ENCODE results near the gene AHRR. TPM values are rescaled to one million over a fixed set of nuclear protein-coding genes. Genes with fewer than 3 reads are reported as not detected.
"Not testable (repeated sequence)": the region's sequence is repeated elsewhere in the genome, so short reads cannot be mapped to it uniquely, and the experiment has no call there.

The AHRR gene
- total RNA-seq (2014; rRNA removed; shearing (Covaris generic)) (1.2 and 3.4 TPM in 2 replicates), total RNA-seq (2022) (1.4 and 2.2 TPM in 2 replicates), Bru-seq, nascent RNA (percentile 33 among the genes with signal in this experiment), BruChase-seq, experiment 1, labeled RNA remaining after a 6-hour chase (percentile 37 among the genes with signal in this experiment), BruChase-seq, experiment 2, labeled RNA remaining after a 2-hour chase (percentile 36 among the genes with signal in this experiment)
- long read RNA-seq, partial matches to known transcripts, result 1 of 4 reads
- long read RNA-seq, other reads (novel, unspliced or antisense), result 3 of 4 reads

- H3K4me1 ChIP-seq (ENCODE audit: insufficient read depth, low read length, poor library complexity, severe bottlenecking), result no peaks in the 10 kb centered on the region
- no peaks in the 10 kb centered on the region for H3K79me2 ChIP-seq (ENCODE audit: insufficient read depth, low read depth, low read length)
- H3K27ac ChIP-seq (ENCODE audit: low read depth, low read length, poor library complexity, severe bottlenecking), result no peak within 1 kb of the TSS
- no peaks in the 10 kb centered on the region for H4K20me1 ChIP-seq (ENCODE audit: insufficient read depth, low read length)
- H3K4me3 ChIP-seq (ENCODE audit: low read depth, low read length, poor library complexity, severe bottlenecking), result no peak within 1 kb of the TSS
- no peaks in the 10 kb centered on the region for H3K9me2 ChIP-seq (ENCODE audit: insufficient read depth, low read length)
- no peak within 1 kb of the TSS; the same call in 1 of the 2 replicates for H3K4me2 ChIP-seq (ENCODE audit: low read length)
- TF ChIP-seq CTCF (conservative IDR thresholded peaks at IDR 0.05; ENCODE audit: low read length) (no peak), EZH2phosphoT487 (IDR thresholded peaks at IDR 0.05; ENCODE audit: borderline replicate concordance, low read depth, low read length) (no peak)
- H2AFZ ChIP-seq (ENCODE audit: low read length), result no peak within 1 kb of the TSS
- H3K9me3 ChIP-seq (ENCODE audit: low read length), result no peaks in the 10 kb centered on the region
- ChIA-PET CTCF (ENCODE audit: unreplicated experiment) (no interaction called here), POLR2A (no interaction called here)
- no peaks in the 10 kb centered on the region for H3K36me3 ChIP-seq (ENCODE audit: insufficient read depth, low read length)
- intact Hi-C loops (cut with micrococcal nuclease; ENCODE audit: unreplicated experiment), result loop anchor here (2.0 kb wide), 1 partner anchor 104 kb away; no protein-coding TSS in a partner anchor
- BruUV-seq (replicated peaks), result no TSS peak
- DNase-seq (ENCODE audit: low spot score), result no peak
Observed at GRCh38 chr5:321230-321725, at the start of gene AHRR. Gene AHRR (plus strand): TSS chr5:321714. CDS start chr5:343903, 22,189 bp downstream.

GRCh38 chr5:271828-272167 lies 49.7 kb upstream of the AHRR start:
- H3K4me2 ChIP-seq (ENCODE audit: low read length), result peak overlapping the region; percentile 55; the same call in 1 of the 2 replicates

DNA sequence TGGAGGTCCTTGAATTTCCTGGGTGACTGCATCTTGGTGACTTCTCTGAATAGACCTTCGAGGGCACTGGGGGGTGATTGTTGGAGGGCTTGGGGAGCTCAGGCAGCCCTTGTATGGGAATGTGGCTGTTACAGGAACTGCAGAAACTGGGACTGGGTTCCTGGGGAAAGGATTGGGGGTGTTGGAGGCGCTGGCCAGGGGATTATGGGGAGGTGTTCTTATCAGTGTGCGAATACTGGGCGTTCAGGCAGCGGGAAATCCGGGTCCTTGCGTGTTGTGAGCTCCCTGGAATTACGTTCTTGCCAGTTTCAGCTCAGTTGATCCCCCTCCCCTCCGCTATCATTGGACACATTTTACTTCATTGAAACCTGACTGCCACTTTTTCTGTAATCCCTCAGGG lies 48.4 kb upstream of the AHRR start:
- H3K9me3 ChIP-seq (ENCODE audit: low read length); CTCF ChIA-PET (ENCODE audit: unreplicated experiment); intact Hi-C loops (cut with micrococcal nuclease; ENCODE audit: unreplicated experiment); POLR2A ChIA-PET; DNase-seq (ENCODE audit: low spot score); H2AFZ ChIP-seq (ENCODE audit: low read length); H4K20me1 ChIP-seq (ENCODE audit: insufficient read depth, low read length); H3K4me3 ChIP-seq (ENCODE audit: low read depth, low read length, poor library complexity, severe bottlenecking); BruUV-seq (replicated peaks); H3K27ac ChIP-seq (ENCODE audit: low read depth, low read length, poor library complexity, severe bottlenecking); H3K9me2 ChIP-seq (ENCODE audit: insufficient read depth, low read length): not testable (repeated sequence)
- Histone ChIP-seq H3K4me2 (ENCODE audit: low read length) (peak overlapping the region; percentile 55), H3K79me2 (ENCODE audit: insufficient read depth, low read depth, low read length) (peaks cover 40% of the 10 kb centered on the region), H3K36me3 (ENCODE audit: insufficient read depth, low read length) (peaks cover 34% of the 10 kb centered on the region), H3K4me1 (ENCODE audit: insufficient read depth, low read length, poor library complexity, severe bottlenecking) (peaks cover 19% of the 10 kb centered on the region)

More at GRCh38 chr5:271828-272167, 49.7 kb upstream of the AHRR start:
- H3K9me3 ChIP-seq (ENCODE audit: low read length); H3K9me2 ChIP-seq (ENCODE audit: insufficient read depth, low read length); BruUV-seq (replicated peaks); H4K20me1 ChIP-seq (ENCODE audit: insufficient read depth, low read length); H2AFZ ChIP-seq (ENCODE audit: low read length); DNase-seq (ENCODE audit: low spot score): not testable (repeated sequence)
- ChIA-PET CTCF (ENCODE audit: unreplicated experiment) (interaction anchor here (0.8 kb wide), 1 partner anchor 83 kb away, joined by 3 read pairs; no protein-coding TSS in a partner anchor), POLR2A (interaction anchor here (1.0 to 1.5 kb wide), 6 partner anchors 10 to 83 kb away, joined by 3 to 4 read pairs (median 3); no protein-coding TSS in a partner anchor)
- H3K79me2 ChIP-seq (ENCODE audit: insufficient read depth, low read depth, low read length), result peaks cover 39% of the 10 kb centered on the region
- peak overlapping the region; percentile 97 for H3K4me3 ChIP-seq (ENCODE audit: low read depth, low read length, poor library complexity, severe bottlenecking)
- H3K4me1 ChIP-seq (ENCODE audit: insufficient read depth, low read length, poor library complexity, severe bottlenecking), result peaks cover 19% of the 10 kb centered on the region
- intact Hi-C loops (cut with micrococcal nuclease; ENCODE audit: unreplicated experiment), result loop anchor here (1.0 kb wide), 1 partner anchor 83 kb away; no protein-coding TSS in a partner anchor
- peak overlapping the region; percentile 36 for H3K27ac ChIP-seq (ENCODE audit: low read depth, low read length, poor library complexity, severe bottlenecking)
- peaks cover 32% of the 10 kb centered on the region for H3K36me3 ChIP-seq (ENCODE audit: insufficient read depth, low read length)

GRCh38 chr5:273491-273890 lies 48.0 kb upstream of the AHRR start:
- H3K9me3 ChIP-seq (ENCODE audit: low read length); H3K9me2 ChIP-seq (ENCODE audit: insufficient read depth, low read length); CTCF ChIA-PET (ENCODE audit: unreplicated experiment); H4K20me1 ChIP-seq (ENCODE audit: insufficient read depth, low read length); intact Hi-C loops (cut with micrococcal nuclease; ENCODE audit: unreplicated experiment); H2AFZ ChIP-seq (ENCODE audit: low read length); BruUV-seq (replicated peaks); H3K4me3 ChIP-seq (ENCODE audit: low read depth, low read length, poor library complexity, severe bottlenecking); H3K27ac ChIP-seq (ENCODE audit: low read depth, low read length, poor library complexity, severe bottlenecking); DNase-seq (ENCODE audit: low spot score): not testable (repeated sequence)
- peaks cover 37% of the 10 kb centered on the region for H3K36me3 ChIP-seq (ENCODE audit: insufficient read depth, low read length)
- POLR2A ChIA-PET, result interaction anchor here (1.4 kb wide), 1 partner anchor 10 kb away, joined by 7 read pairs; no protein-coding TSS in a partner anchor
- peaks cover 40% of the 10 kb centered on the region for H3K79me2 ChIP-seq (ENCODE audit: insufficient read depth, low read depth, low read length)
- peak overlapping the region; percentile 55; the same call in 1 of the 2 replicates for H3K4me2 ChIP-seq (ENCODE audit: low read length)
- peaks cover 19% of the 10 kb centered on the region for H3K4me1 ChIP-seq (ENCODE audit: insufficient read depth, low read length, poor library complexity, severe bottlenecking)

DNA sequence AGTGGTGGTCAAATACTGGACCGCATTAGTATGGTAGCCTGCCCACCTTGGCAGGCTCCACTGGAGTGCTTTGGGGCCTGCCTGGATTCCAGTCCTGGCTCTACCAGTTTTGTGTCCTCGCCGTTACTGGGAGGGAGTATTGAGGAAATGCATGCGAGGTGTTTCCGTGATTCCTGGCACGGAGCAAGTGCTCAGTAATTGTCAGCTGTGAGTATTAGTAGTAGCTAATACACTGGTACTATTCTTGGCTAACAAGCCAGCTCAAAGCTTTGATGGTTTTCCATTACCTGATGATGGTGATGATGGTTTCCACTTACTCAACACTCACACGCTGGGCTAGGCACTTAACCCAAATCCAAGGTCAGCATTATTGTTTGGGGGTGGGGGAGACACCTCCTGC lies 47.2 kb upstream of the AHRR start:
- H3K27ac ChIP-seq (ENCODE audit: low read depth, low read length, poor library complexity, severe bottlenecking); H3K4me3 ChIP-seq (ENCODE audit: low read depth, low read length, poor library complexity, severe bottlenecking); H3K9me2 ChIP-seq (ENCODE audit: insufficient read depth, low read length); H3K4me2 ChIP-seq (ENCODE audit: low read length); H3K9me3 ChIP-seq (ENCODE audit: low read length); BruUV-seq (replicated peaks); CTCF ChIA-PET (ENCODE audit: unreplicated experiment); intact Hi-C loops (cut with micrococcal nuclease; ENCODE audit: unreplicated experiment); DNase-seq (ENCODE audit: low spot score); H2AFZ ChIP-seq (ENCODE audit: low read length); H4K20me1 ChIP-seq (ENCODE audit: insufficient read depth, low read length): not testable (repeated sequence)
- POLR2A ChIA-PET, result interaction anchor here (1.4 kb wide), 1 partner anchor 9 kb away, joined by 7 read pairs; no protein-coding TSS in a partner anchor
- Histone ChIP-seq H3K36me3 (ENCODE audit: insufficient read depth, low read length) (peaks cover 44% of the 10 kb centered on the region), H3K79me2 (ENCODE audit: insufficient read depth, low read depth, low read length) (peaks cover 46% of the 10 kb centered on the region), H3K4me1 (ENCODE audit: insufficient read depth, low read length, poor library complexity, severe bottlenecking) (peaks cover 19% of the 10 kb centered on the region)

All from OCI-LY7 (cell line).